Mucosa of rectum (tissue), 2 donors: ENCODE measurements around the gene ZNF516.

ENCODE experiments used
- H3K27ac ChIP-seq, 2 donors: one replicate each; pipeline ENCODE4 v1.7.0; 2013; ENCODE audit warnings: inconsistent platforms in 2 of 2, low read depth in 2 of 2, low read length in 2 of 2
- H3K27me3 ChIP-seq, 2 donors: one replicate each; pipeline ENCODE4 v1.7.0; 2013; ENCODE audit warnings: low read length in 2 of 2; ENCODE audit not compliant: control insufficient read depth in 2 of 2, insufficient read depth in 2 of 2
- H3K36me3 ChIP-seq, 2 donors: one replicate each; pipeline ENCODE4 v1.7.0; 2013; ENCODE audit warnings: low read length in 2 of 2; ENCODE audit not compliant: control insufficient read depth in 2 of 2, insufficient read depth in 2 of 2
- H3K4me1 ChIP-seq, 2 donors: one replicate each; pipeline ENCODE4 v1.7.0; 2013; ENCODE audit warnings: low read length in 2 of 2, mild to moderate bottlenecking in 1 of 2; ENCODE audit not compliant: control insufficient read depth in 2 of 2, insufficient read depth in 2 of 2
- H3K4me3 ChIP-seq, 2 donors: one replicate each; pipeline ENCODE4 v1.7.0; 2013; ENCODE audit warnings: low read length in 2 of 2
- H3K9ac ChIP-seq, 2 donors: one replicate each; pipeline ENCODE4 v1.7.0; 2013; ENCODE audit warnings: low read length in 2 of 2, low read depth in 1 of 2, mild to moderate bottlenecking in 1 of 2
- H3K9me3 ChIP-seq, 2 donors: one replicate each; pipeline ENCODE4 v1.7.0; 2013; ENCODE audit warnings: low read length in 2 of 2; ENCODE audit not compliant: control insufficient read depth in 2 of 2
- donor health status: healthy.
- donor health status: Normal muscosa, but diverticular disease.

The ZNF516 gene

DNA sequence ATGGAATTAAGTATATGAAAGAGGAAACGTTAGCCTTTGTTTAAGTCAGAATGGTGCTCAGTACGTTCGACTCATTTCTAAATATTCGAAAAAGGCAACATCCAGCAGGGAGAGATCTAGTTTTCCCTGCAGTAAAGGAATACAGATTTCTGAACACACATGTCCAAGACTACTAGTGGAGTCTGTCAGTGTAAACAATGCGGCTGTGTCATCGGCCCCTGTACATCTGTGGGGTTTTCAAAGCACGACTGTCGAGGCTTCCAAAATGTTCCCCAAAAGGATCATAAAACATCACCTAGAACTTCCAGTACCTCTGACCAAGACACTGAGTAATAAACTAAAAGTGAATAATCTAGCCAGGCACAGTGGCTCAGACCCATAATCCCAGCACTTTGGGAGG lies 112.8 kb downstream of the ZNF516 start:
- Histone ChIP-seq H3K9me3 (no peaks in the 10 kb centered on the region), H3K36me3 (peaks cover 4 to 8% of the 10 kb centered on the region in 2 donors), H3K4me1 (no peaks in the 10 kb centered on the region), H3K27ac (no peak overlapping the region), H3K27me3 (no peaks in the 10 kb centered on the region), H3K4me3 (no peak overlapping the region), H3K9ac (no peak overlapping the region)

DNA sequence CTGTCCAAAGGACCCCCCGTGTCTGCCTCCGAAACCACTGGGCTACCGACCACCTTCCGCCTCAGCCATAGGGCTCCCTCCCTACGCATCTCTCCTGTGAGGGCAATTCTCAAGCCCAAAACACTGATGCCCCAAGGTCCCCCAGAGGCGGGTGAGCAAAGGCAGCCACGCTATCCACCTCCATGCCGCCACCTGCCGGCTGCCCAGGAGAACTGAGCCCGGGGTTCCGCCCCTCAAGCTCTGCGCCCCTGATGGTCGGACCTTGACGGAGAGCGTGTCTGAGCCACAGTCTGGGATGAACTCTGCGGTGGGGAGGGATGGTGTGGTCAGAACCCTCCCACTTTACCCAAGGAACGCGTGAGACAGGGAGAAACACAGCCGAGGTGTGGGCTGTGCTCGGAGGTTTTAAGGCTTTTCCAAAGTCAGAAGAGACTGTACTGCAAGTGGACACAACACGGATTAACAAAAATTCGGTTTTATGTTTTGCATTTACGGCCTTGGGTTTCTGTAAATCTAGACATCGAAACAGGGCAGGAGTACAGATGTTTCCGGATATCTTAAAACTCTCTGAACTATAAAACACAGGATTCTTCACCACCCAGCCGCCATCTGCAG lies 114.1 kb downstream of the ZNF516 start:
- Histone ChIP-seq H3K27ac (no peak overlapping the region), H3K36me3 (peaks cover 4 to 8% of the 10 kb centered on the region in 2 donors)

DNA sequence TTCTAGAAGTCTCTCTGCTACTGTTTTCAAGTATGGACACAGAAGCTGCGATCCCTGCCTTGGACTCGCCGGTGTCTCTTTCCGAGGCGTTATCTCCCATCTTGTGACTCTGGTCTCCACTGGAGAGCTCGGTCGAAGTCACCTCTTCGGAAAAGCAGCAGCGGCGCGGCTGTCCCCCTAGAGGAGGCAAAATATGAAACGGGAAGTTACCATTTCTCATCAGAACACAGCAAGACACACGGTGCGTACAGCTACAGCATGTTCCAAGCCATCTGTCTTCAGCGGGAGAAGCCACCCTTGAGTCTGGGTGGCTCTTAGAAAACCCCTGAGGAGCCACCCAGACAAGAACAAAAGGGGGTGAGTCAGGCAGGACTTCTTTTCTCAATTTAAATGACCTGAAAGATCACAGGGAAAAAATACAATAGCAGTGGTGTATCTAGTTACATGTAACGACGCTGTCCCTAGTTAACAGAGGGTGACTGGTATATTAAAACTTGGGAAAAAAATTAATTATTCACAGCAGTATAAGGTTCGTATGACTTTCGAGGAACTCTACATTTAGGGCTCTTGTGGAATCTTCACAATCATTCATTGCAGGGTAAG lies 114.8 kb downstream of the ZNF516 start:
- Histone ChIP-seq H3K27me3 (no peaks in the 10 kb centered on the region), H3K27ac (no peak overlapping the region), H3K36me3 (peaks cover 4 to 8% of the 10 kb centered on the region in 2 donors), H3K9ac (no peak overlapping the region), H3K9me3 (no peaks in the 10 kb centered on the region), H3K4me3 (no peak overlapping the region), H3K4me1 (no peaks in the 10 kb centered on the region)

More for the DNA sequence above, 114.1 kb downstream of the ZNF516 start:
- Histone ChIP-seq H3K27me3 (no peaks in the 10 kb centered on the region), H3K4me3 (no peak overlapping the region), H3K4me1 (no peaks in the 10 kb centered on the region), H3K9me3 (no peaks in the 10 kb centered on the region), H3K9ac (no peak overlapping the region)

GRCh38 chr18:76379226-76380126 lies 115.6 kb downstream of the ZNF516 start:
- H3K27me3 ChIP-seq = no peaks in the 10 kb centered on the region
- H3K4me1 ChIP-seq = no peaks in the 10 kb centered on the region
- H3K27ac ChIP-seq = no peak overlapping the region
- H3K36me3 ChIP-seq = peaks cover 4 to 8% of the 10 kb centered on the region in 2 donors
- no peaks in the 10 kb centered on the region for H3K9me3 ChIP-seq
- H3K9ac ChIP-seq = no peak overlapping the region
- no peak overlapping the region for H3K4me3 ChIP-seq

DNA sequence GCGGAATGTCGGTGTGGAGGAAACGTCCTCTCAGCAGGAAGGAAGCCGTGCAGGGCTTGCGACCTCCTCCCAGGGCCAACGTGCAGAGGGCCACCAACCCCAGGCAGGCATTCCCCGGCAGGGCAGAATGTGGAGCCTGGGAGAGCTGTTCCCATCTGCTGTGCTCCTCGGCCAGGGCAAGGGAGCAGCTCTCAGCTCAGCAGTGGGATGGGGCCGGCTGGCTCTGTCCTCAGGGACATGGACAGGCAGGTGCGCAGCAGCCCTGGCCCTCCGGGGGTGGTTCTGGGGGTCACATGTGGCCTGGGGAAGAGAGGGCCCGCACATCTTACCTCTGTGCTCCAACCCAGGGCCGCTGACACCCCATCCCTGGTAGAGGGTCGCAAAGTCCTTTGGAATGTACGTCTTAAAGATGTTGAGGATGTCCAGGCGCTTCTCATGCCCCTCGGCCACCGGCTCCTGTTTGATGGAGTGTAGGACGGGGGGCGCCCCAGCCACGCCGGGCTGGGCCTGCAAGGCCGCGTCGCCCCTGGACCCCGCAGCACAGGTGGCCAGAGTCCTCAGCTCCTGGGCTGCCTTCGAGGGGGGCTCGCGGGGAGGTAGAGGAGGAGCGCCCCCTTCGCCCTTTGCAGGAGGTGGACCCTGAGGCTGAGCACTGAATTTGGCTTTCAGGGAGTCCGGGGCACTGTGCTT lies 116.4 kb downstream of the ZNF516 start:
- Histone ChIP-seq H3K36me3 (peaks cover 4 to 8% of the 10 kb centered on the region in 2 donors), H3K4me3 (no peak overlapping the region), H3K27me3 (no peaks in the 10 kb centered on the region), H3K9me3 (no peaks in the 10 kb centered on the region), H3K27ac (no peak overlapping the region), H3K9ac (no peak overlapping the region), H3K4me1 (no peaks in the 10 kb centered on the region)

- no peaks in the 10 kb centered on the region for H3K9me3 ChIP-seq
- H3K36me3 ChIP-seq = peaks cover 4 to 8% of the 10 kb centered on the region in 2 donors
- H3K4me1 ChIP-seq = no peaks in the 10 kb centered on the region
- no peak overlapping the region for H3K9ac ChIP-seq
- H3K27me3 ChIP-seq = no peaks in the 10 kb centered on the region
- no peak overlapping the region for H3K27ac ChIP-seq
- H3K4me3 ChIP-seq = no peak overlapping the region
Measured at GRCh38 chr18:76377359-76377756, 117.7 kb downstream of the ZNF516 start.

- Histone ChIP-seq H3K27me3 (no peaks in the 10 kb centered on the region), H3K36me3 (peaks cover 4 to 8% of the 10 kb centered on the region in 2 donors), H3K9me3 (no peaks in the 10 kb centered on the region), H3K27ac (no peak overlapping the region), H3K4me3 (no peak overlapping the region), H3K4me1 (no peaks in the 10 kb centered on the region), H3K9ac (no peak overlapping the region)
Measured at GRCh38 chr18:76376668-76377358, 118.2 kb downstream of the ZNF516 start.

DNA sequence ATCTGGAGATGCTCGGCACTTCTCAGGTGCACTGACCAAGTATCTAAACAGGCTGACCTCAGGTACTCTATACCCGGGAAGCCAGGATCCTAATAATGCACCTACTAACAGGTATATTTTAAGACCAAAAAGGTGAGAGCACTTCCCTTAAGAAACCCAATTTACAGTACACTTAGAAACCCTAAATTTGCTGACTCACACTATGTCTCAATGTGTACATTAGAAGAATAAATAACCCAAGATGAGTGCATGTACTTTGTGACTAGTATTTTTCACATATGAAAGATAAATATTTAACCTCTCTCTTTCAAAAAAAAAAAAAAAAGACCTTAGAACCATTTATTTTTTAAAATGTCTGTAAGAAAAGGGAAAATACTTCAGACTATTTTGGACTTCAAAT lies 118.8 kb downstream of the ZNF516 start:
- no peak overlapping the region for H3K9ac ChIP-seq
- H3K4me1 ChIP-seq = no peaks in the 10 kb centered on the region
- H3K27ac ChIP-seq = no peak overlapping the region
- no peaks in the 10 kb centered on the region for H3K9me3 ChIP-seq
- no peak overlapping the region for H3K4me3 ChIP-seq
- no peaks in the 10 kb centered on the region for H3K27me3 ChIP-seq
- H3K36me3 ChIP-seq = peaks cover 4 to 8% of the 10 kb centered on the region in 2 donors

- Histone ChIP-seq H3K27me3 (no peaks in the 10 kb centered on the region), H3K9ac (no peak overlapping the region), H3K9me3 (no peaks in the 10 kb centered on the region), H3K4me1 (no peaks in the 10 kb centered on the region), H3K27ac (no peak overlapping the region), H3K36me3 (peaks cover 11 to 16% of the 10 kb centered on the region in 2 donors), H3K4me3 (no peak overlapping the region)
Measured at GRCh38 chr18:76374330-76375281, 120.4 kb downstream of the ZNF516 start.
